HG02870 (cell line): ENCODE results near the gene ARGLU1.
A peak's percentile ranks its signal among the peaks of the same experiment; 100 is the strongest.

ENCODE experiments used
- ATAC-seq: cut with Tn5 transposase; IDR thresholded peaks from one replicate; pipeline ENCODE4 v1.9.1; 2021; ENCODE audit warnings: mild to moderate bottlenecking, moderate library complexity; ENCODE audit not compliant: unreplicated experiment

ARGLU1 gene

DNA sequence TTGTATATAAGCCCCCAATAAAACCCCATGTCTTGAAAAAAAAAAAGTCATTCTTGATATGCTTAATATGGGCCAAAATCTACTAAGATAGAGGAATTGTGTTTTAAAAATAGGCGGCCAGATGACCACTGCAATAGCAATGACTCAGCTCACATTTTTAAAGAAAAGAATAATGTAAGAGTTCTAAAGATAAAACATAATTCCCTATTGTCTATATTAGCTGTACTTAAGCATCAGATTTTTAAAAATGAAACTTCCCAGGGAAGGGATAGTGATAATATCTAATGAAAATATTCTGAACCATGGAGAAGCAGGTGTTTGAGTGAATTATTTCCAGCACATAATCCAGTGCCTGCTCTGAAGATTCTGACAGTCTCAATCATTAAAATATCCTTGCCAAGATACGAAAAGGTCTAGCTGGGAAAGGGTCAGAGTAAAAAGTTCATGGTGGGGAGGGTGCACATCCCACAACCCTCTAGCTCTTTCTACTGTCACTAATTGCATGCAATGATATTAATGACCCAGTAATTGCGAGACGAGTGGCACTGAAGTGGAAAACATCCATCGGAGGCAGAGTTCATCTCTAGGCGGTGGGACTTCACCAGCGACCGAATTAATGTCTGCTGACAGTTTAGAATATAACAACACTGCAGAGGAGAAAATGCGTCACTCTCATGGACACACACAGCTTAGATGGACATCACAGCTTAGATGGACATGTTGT lies 64.0 kb downstream of the ARGLU1 start:
- no peak for ATAC-seq

DNA sequence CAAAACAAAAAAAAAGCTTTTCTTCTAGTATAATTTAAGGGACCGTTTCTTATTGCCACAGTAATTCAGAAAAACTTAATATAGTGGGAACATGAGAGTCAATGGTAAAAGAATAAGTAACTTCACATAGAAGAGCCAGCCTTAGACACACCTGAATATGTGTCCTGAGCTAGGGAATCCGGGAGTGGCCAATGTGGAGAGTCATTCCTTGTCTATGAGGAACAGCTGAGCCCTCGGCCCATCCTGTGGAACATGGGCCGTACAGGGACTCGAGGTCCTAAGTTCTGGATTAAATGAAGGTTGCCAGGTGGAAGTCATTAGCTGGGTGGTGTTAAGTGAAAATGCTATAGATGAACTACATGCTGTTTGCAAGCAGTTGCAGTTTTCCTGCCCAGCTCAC lies 64.7 kb downstream of the ARGLU1 start:
- no peak for ATAC-seq

DNA sequence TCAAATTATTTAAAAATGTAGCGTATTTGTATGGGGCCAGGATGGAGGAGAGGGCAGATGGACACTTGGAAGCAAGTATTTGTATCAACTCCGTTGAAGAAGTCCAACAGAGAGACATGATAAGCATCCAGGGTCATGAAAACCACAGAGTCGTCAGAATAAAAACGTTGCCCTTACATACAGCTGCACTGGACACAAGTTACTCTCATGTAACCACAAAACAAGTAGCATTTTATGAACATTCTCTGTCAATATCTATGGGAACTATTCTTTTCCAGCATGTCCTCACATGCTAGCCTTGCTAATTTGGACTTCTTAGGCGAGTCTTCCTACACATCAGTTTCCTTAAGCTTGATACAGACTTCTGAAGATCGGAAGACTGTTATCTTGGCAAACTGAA lies 67.5 kb downstream of the ARGLU1 start:
- ATAC-seq: no peak

DNA sequence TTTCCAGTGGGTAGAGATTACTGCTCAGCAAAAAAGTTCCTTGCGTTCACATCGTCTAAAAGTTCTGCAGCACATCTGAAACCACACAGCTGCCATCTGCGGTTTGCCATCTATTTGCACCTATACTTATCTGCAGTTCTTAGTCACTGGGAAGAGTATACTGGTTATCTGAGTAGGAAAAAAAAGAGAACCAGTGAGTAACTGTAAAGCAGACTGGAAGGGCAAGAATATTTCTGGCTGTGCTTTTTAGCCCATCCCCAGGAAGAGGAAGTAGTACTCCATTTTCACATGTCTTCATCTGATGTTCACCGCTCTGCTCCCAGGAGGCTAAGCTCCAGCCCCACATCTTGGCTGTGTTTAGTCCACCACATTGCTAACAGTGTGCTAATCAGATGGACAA lies 68.0 kb downstream of the ARGLU1 start:
- no peak for ATAC-seq

DNA sequence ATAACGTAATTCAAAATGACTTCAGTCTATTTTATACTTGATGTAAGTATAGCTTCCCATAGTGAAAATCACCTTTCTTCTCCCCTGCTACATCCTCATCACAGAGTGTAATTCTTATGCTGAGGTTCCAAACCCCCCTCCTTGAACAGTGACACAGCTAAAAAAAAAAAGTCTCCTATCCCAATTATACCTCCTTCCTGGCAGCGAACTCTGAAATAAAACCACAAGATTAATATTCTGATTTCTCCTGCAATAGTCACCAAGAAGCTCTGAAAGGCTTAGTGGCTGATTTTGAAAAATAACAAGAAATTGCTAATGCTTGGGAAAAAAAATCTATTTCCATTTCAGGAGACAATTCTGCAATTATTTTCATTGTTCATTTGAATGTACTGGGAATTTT lies 68.8 kb downstream of the ARGLU1 start:
- ATAC-seq: no peak

DNA sequence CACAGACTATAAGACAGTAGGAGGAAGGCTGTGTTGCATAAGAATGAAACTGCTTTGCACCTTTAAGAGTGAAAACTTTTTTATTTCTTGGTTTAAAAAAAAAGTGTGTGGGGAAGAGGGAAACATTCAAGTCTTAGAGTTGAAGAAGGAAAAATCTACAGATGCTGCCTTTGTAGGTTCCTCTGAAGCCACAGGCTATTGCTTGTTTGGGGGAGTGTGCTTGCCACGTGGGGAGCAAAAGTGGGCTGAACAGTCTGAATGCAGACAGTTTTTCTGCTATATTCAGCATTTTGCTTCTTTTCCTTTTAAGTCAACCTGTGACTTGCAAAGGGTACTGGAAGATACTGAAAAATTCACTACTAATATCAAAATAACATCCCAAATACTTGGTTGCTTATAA lies 69.4 kb downstream of the ARGLU1 start:
- no peak for ATAC-seq

DNA sequence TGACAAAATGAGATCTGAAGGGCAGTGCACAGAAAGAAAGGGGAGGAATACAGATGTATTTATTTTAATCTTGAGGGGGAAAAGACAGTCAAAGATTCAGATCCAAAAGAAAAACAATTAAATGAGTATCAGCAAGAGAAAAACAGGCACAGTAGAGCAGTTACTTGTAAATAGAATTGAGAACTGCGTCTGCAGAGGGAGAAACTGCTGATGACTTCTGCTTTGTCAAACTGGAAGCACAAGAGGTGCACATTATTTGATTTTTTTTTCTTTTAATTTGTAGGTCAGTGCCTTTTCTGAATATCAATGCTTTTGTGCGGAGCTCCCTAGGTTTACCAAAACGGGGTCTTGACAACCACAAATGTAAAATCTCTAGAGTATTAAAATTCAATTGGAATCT lies 69.8 kb downstream of the ARGLU1 start:
- ATAC-seq: no peak

DNA sequence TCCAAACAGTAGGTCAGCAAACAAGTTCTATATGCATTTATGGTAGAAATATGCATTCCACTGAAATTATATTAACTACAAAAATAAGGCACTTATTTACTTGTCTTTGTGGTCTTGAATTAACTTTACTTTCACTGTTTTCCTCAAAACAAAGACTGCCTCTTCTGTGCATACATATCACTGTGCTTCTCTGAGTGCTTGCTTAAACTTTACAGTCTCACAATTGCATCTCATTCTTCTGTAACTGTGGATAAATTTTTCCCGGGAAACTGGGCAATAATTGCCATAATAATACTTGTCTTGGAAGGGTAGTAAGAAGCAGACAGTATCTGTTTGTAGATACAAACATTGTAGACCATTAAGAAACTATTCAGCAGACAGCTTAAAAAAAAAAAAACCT lies 70.9 kb downstream of the ARGLU1 start:
- ATAC-seq: no peak

DNA sequence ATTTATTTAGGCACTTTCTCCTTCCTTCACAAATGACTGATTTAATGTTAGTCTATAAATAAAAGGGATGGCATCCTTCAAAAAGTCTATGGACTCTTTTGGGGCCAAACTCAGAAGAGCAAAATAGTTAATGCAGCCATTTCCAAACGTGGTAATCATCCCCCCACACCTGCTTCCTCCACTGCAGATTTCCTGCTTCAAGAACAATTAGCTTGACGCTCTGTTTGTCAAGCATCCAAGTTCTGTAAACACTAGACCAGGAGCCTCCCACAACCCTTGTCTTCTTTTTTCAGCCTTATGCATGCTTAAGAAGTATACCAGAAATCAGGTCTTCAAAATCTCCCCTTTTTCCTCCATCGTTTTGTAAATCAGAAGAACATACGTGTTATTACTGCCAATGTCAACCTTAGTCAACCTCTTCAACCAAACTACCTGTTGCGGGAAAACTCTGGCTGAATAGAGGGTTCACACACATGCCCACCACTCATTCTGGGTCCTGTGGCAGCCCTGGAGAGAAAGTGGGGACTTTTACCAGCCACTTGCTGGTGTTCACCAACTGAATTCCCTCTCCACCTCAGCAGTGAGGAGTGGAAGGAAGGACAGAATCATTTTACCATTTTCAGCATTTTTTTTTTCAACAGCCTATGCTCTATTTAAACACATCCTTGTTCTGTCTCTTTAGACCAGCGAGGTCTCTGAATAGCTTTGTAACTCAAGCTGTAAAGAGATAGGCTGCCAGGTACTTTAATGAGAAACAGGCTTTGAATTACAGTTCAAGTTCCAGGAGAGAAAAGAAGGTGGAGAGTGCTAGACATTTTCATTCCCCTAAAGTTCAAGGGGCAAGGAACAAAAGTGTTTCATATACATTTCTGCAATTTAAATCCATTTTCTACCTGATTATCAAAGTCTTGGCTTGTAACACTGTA lies 71.6 kb downstream of the ARGLU1 start:
- no peak for ATAC-seq

DNA sequence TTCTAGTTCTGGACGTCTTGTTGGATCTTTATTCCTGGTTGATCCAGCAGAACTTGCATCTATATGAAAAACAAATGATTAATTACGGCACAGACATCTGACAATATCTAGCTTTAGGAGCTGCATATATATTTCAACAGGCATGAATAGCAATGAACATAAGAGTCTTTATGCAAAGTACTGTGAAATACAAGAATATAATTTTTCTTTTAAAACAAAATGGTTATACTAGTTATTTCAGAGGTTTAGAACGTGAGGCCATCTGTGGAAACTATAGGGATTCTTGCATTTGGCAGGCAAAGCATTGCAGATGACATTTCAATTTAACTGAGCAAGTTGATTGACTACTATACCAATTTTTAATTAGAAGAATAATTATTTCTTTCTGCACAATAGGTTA lies 73.0 kb downstream of the ARGLU1 start:
- no peak for ATAC-seq

DNA sequence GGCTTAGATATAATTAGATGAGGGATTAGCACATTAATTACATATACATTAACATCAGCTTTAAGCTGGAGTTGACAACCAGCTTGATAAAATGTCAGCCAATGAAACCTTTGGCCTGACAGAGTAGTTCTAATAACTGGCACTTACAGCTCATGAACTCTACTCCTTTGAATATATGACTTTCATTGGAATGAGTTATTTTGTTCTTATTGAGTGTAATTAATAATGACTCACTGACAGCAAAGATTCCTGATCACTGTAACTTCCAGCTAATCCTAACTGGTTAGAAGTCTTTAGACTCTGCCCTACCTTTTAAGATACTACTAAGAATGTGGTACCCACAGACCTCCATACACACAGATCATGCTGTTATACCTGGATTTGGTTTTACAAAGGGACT lies 73.4 kb downstream of the ARGLU1 start:
- no peak for ATAC-seq

DNA sequence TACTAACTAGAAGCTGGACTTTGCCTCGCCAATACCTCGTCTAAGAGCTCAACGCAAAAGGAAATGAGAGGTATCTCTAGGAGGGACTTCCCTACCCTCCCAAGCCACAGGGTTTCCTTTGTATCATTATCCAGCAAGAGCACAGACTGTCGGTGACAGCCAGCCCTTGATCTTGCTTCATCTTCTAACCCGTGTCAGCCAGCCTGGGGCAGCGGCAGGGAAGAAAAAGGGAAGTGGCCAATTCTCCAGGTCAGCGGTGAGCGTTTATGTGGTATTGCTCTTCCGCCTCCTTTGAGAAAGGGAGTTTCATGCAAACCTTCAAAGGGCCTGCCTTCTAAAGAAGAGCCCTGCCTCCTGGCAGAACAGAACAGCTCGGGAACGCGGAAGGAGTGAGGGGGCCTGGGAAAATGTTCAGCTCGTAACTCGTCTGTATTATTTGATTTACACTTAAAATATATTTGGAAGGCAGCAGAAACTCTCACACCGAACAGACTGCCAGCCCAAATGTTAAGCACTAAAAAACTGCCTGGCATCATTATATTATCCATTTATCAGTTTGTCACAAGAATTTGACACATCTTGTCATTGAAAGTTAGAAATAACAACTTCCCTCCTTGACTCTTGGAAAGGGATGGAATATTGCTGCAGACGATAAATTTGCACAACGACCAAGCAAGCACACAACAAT lies 74.3 kb downstream of the ARGLU1 start:
- peak; percentile 85 for ATAC-seq

DNA sequence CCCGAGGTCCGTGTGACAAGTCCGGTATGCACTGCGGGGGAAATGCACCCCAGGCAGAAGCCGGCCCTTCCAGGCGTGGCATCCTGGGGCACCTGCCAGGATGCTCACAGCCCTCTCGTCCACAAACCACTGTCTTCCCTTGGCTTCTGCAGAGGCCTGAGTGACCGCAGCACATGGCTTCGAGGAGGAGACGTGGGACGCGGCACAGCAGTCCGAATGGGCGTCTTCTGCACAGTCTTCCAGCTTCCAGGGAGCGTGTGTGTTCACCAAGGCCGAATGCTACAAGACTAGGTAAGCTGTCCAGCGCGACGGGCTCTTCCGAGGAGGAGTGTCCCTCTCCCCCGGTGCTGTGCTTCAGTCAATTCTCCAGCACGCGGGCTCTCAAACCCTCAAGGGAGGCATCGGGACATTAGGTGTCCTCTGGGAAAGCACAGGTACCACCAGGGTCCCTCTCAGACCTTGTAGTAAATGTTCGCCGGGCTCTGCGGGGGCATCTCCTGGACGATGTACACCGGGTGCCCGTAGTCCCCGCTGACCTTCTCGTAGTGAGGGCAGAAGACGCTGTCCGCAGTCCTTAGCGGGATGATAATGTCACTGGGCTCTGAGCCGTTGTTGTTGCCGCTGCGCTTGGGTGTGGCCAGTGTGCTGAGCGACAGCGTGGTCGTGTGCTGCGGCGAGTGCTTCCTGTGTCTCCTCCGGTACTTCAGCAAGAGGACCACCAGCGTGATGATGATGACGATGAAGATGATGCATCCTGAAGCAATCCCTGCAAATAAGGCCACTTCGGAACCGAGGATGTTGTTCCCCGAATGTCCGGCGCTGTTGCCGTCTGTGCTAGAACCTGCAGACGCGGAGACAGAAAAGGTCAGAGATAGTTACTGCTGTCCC lies 75.1 kb downstream of the ARGLU1 start:
- no peak for ATAC-seq

DNA sequence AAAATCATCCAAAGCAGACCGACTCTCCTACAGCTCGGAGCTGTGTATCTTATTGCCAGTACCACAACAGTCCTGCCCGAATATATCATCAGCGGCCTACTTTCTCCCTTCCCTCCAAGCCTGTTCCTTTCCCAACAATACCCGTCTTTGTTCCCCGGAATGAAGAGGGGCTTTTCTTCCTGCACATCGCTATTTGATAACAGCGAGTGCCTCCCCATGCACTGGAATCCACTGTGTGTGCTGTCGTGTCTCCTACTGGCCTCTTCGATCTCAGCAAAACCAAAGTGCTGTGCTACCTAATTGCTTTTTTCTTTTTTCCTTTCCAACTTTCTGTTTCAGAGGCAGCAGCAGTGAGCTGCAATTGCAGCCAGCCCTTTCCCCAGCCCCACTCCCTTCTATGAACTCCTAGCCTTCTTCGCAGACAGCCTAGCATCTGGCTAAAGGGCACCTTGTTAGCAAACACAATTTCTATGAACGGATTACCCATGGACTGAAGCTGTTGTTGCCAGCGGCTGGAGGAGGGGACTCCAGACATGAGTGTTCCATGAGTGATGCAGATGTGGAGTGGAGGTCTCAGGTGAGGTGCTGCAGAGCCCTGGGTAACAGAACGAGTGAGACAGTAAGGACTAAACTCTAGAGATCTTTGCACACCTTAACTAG lies 75.9 kb downstream of the ARGLU1 start:
- no peak for ATAC-seq
